ENCODE results near the gene ELANE. TPM values are rescaled to one million over a fixed set of nuclear protein-coding genes. Genes with fewer than 3 reads are reported as not detected.
A peak's percentile ranks its signal among the peaks of the same experiment; 100 is the strongest.
"Not testable (repeated sequence)": the region's sequence is repeated elsewhere in the genome, so short reads cannot be mapped to it uniquely, and the experiment has no call there.

The ELANE gene
- total RNA-seq, 1 experiment from 2014 or later, result not detected

- H3K4me3 ChIP-seq, result no peak overlapping the region
- no peaks in the 10 kb centered on the region for H3K27me3 ChIP-seq
- H3K27ac ChIP-seq, result no peak overlapping the region
- peaks cover 11% of the 10 kb centered on the region; the same call in 1 of the 2 replicates for H3K36me3 ChIP-seq
- no peaks in the 10 kb centered on the region for H3K9me3 ChIP-seq (replicated peaks)
- no peaks in the 10 kb centered on the region for H3K4me1 ChIP-seq
- DNase-seq, result no peak
These were observed 19.6 kb downstream of the ELANE start for GRCh38 chr19:871446-872265.

- H3K9me3 ChIP-seq (replicated peaks), result no peaks in the 10 kb centered on the region
- no peaks in the 10 kb centered on the region for H3K27me3 ChIP-seq
- no peaks in the 10 kb centered on the region for H3K4me1 ChIP-seq
- H3K27ac ChIP-seq, result no peak overlapping the region
- no peak overlapping the region for H3K4me3 ChIP-seq
- H3K36me3 ChIP-seq, result peaks cover 10% of the 10 kb centered on the region; the same call in 1 of the 2 replicates
- peak; percentile 47 to 48 for DNase-seq
These were observed 20.3 kb downstream of the ELANE start for GRCh38 chr19:872266-872951.

GRCh38 chr19:873084-873483 lies 21.0 kb downstream of the ELANE start:
- H3K9me3 ChIP-seq (replicated peaks), result no peaks in the 10 kb centered on the region
- H3K4me3 ChIP-seq, result no peak overlapping the region
- no peak overlapping the region for H3K27ac ChIP-seq
- H3K4me1 ChIP-seq, result no peaks in the 10 kb centered on the region
- no peaks in the 10 kb centered on the region for H3K27me3 ChIP-seq
- H3K36me3 ChIP-seq, result peaks cover 7% of the 10 kb centered on the region; the same call in 1 of the 2 replicates
- peak; percentile 37 to 45 for DNase-seq

- DNase-seq, result no peak
These were observed 21.5 kb downstream of the ELANE start for GRCh38 chr19:873561-874041.

GRCh38 chr19:875265-875879 lies 23.3 kb downstream of the ELANE start:
- H3K36me3 ChIP-seq, result peaks cover 3% of the 10 kb centered on the region; the same call in 1 of the 2 replicates
- DNase-seq, result no peak
- no peak overlapping the region for H3K27ac ChIP-seq
- H3K4me3 ChIP-seq, result no peak overlapping the region
- H3K4me1 ChIP-seq, result no peaks in the 10 kb centered on the region
- H3K27me3 ChIP-seq, result no peaks in the 10 kb centered on the region
- H3K9me3 ChIP-seq (replicated peaks), result no peaks in the 10 kb centered on the region

More at GRCh38 chr19:873561-874041, 21.5 kb downstream of the ELANE start:
- H3K27ac ChIP-seq, result no peak overlapping the region
- no peaks in the 10 kb centered on the region for H3K4me1 ChIP-seq
- H3K9me3 ChIP-seq (replicated peaks), result no peaks in the 10 kb centered on the region
- H3K27me3 ChIP-seq, result no peaks in the 10 kb centered on the region
- H3K4me3 ChIP-seq, result no peak overlapping the region
- peaks cover 7% of the 10 kb centered on the region; the same call in 1 of the 2 replicates for H3K36me3 ChIP-seq

GRCh38 chr19:876089-876488 lies 24.0 kb downstream of the ELANE start:
- Histone ChIP-seq H3K27me3 (no peaks in the 10 kb centered on the region), H3K27ac (no peak overlapping the region), H3K9me3 (replicated peaks) (no peaks in the 10 kb centered on the region), H3K36me3 (peaks cover 3% of the 10 kb centered on the region; the same call in 1 of the 2 replicates), H3K4me1 (no peaks in the 10 kb centered on the region), H3K4me3 (no peak overlapping the region)
- DNase-seq, result peak in 1 of 2 experiments; percentile 30

GRCh38 chr19:876780-877314 lies 24.7 kb downstream of the ELANE start:
- Histone ChIP-seq H3K27me3 (no peaks in the 10 kb centered on the region), H3K27ac (no peak overlapping the region), H3K4me1 (no peaks in the 10 kb centered on the region), H3K4me3 (no peak overlapping the region), H3K36me3 (peaks cover 9% of the 10 kb centered on the region), H3K9me3 (replicated peaks) (no peaks in the 10 kb centered on the region)
- no peak for DNase-seq

- peaks cover 14% of the 10 kb centered on the region for H3K36me3 ChIP-seq
- H3K27me3 ChIP-seq; H3K4me1 ChIP-seq; H3K4me3 ChIP-seq; H3K9me3 ChIP-seq (replicated peaks); H3K27ac ChIP-seq; DNase-seq: not testable (repeated sequence)
These were observed 26.0 kb downstream of the ELANE start for GRCh38 chr19:877992-878660.

- not testable (repeated sequence) for DNase-seq; H3K9me3 ChIP-seq (replicated peaks); H3K27ac ChIP-seq; H3K4me3 ChIP-seq; H3K4me1 ChIP-seq; H3K27me3 ChIP-seq
- peaks cover 14% of the 10 kb centered on the region for H3K36me3 ChIP-seq
These were observed 26.9 kb downstream of the ELANE start for GRCh38 chr19:878751-879561.

- H3K36me3 ChIP-seq, result peaks cover 16% of the 10 kb centered on the region
These were observed 27.8 kb downstream of the ELANE start for GRCh38 chr19:879711-880438.

GRCh38 chr19:881385-882071 lies 29.4 kb downstream of the ELANE start:
- Histone ChIP-seq H3K36me3 (peaks cover 18% of the 10 kb centered on the region), H3K4me1 (no peaks in the 10 kb centered on the region)

More at GRCh38 chr19:879711-880438, 27.8 kb downstream of the ELANE start:
- Histone ChIP-seq H3K27ac (no peak overlapping the region), H3K9me3 (replicated peaks) (no peaks in the 10 kb centered on the region), H3K4me1 (no peaks in the 10 kb centered on the region), H3K4me3 (no peak overlapping the region), H3K27me3 (no peaks in the 10 kb centered on the region)
- DNase-seq, result no peak

GRCh38 chr19:882871-883497 lies 30.9 kb downstream of the ELANE start:
- H3K4me3 ChIP-seq, result no peak overlapping the region
- no peak overlapping the region for H3K27ac ChIP-seq
- no peaks in the 10 kb centered on the region for H3K9me3 ChIP-seq (replicated peaks)
- no peaks in the 10 kb centered on the region for H3K4me1 ChIP-seq
- DNase-seq, result no peak
- peaks cover 18% of the 10 kb centered on the region for H3K36me3 ChIP-seq
- H3K27me3 ChIP-seq, result no peaks in the 10 kb centered on the region

More at GRCh38 chr19:881385-882071, 29.4 kb downstream of the ELANE start:
- Histone ChIP-seq H3K27me3 (no peaks in the 10 kb centered on the region), H3K27ac (no peak overlapping the region), H3K9me3 (replicated peaks) (no peaks in the 10 kb centered on the region), H3K4me3 (no peak overlapping the region)
- no peak for DNase-seq

All from SJCRH30 (cell line).